ENCODE measurements around the gene ANKRD60.

ANKRD60 gene

DNA sequence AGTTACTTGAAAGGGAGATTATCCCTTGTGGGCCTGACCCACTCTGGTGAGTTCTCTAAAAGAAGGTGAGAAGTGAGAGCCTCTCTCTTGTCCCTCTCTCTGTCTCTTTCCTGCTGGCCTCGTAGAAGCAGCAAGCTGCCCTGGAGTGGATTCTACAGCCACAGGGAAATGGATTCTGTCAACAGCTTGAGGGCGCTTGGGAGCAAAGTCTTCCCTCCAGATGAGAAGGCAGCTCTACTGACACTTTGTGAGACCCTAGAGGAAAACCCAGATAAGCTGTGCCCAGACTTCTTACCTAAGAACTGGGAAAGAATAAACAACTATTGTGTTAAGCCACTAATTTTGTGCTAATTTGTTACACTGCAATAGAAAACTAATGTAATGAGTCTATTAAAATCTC lies 39.9 kb downstream of the ANKRD60 start:
- DNase-seq: no peak

DNA sequence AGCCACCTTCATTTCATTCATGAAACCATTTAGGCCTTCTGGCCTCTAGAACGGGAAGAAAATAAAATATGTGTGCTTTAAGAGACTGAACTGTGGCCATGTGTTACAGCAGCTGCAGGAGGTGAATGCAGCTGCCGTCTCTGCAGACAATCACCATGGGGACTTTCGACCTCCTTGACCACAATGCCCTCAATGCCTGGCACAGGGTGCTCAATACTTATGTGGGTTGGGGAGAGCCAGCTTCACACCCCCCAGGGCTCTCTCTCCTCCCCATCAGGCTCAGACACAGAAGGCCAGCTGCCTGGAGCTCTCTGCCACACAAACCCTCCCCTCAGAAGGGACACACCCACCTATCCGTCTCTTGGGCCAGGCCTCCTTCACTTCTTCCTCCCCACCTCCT lies 43.5 kb downstream of the ANKRD60 start:
- no peak for DNase-seq

DNA sequence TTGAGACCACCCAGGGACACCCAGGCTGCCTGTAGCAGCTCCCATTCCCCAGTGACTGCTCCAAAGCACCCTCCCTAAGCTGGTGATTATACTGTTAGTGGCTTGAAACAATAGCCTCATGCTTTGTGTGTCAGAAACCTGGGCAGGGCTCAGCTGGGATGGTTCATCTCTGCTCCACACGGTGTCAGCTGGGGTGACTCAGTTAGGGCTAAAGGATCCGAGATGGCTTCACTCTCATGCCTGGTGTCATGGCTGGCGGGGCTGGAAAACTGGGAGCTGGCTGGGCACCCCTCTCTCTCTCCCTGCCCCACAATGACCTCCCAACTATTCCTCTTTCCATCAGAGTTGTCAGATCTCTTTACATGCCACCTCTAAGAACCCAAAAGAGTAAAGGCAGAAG lies 44.4 kb downstream of the ANKRD60 start:
- no peak for DNase-seq

DNA sequence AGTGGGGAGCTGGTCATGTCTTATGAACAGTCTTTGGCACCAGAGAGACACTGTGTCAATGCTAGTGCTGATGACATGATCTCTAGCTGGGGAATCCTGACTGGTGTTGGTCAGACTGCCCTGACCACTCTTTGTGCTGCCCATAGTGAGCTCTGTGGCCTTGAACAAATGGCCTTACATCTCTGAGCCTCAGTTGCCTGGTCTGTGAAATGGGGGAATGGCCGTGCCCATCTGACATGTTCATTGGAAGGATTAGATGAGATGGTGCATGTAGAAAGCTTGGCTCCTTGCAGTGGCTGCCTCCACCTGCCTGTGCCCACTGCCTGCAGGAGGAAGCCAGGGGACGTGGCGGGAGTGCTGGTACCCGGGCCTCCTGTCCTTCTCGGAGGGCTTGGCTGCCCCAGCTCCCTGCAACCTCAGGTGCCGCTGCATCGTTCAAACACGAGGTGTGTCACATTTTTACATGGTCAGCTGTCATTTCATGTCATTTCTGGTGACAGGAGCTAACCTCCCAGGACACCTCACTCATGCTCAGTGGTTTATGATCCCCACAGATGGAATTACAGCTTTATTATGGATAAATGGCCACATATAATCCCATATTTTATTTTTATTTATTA lies 45.8 kb downstream of the ANKRD60 start:
- no peak for DNase-seq

DNA sequence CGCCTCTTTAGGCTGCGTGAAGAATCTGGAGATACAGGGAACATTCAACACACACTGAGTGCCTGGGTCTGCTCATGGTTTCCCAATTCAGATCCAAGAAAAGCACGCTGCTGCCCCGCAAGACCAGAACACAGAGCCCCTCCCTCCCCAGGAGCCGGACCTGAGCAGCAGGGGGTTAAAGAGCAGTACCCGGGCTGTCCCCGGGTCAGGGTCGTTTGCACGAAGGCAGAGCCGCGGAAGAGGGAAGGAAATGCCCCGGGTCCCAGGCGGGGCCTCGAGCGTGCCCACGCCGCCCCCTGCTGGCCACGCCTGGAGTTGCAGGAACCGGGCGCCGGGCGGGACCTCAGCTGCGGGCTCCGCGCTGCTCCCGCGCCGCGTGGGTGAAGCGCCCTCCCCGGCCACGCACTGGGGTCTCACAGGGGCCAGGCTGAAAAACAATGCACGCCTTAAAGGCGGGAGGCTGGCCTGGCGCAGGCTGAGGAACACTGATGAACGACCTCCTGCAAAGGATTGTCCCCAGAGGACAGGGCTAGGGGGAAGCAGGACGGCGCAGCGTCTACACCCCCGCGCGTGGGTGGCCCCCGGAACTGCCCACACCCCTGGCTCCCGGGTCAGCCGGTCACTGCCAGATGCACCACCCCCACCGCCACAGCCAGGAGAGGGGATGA lies 48.9 kb downstream of the ANKRD60 start:
- DNase-seq: peak; percentile 62

DNA sequence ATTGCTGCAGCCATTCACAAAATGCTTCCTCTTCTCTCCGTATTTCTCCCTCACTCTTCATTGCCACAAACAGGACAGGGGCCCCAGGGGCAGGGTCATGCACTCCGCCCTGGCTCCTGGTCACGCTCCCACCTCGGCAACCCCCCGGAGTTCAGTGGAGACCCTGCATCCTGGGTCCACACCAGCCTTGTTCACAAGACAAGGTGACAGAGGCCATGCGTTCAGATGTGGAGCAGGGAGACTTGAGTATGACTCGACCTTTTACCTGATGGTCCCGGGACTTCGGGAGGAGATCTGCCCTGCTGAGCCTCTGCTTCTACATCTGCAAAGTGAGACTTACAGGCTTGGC lies 49.4 kb downstream of the ANKRD60 start:
- no peak for DNase-seq

DNA sequence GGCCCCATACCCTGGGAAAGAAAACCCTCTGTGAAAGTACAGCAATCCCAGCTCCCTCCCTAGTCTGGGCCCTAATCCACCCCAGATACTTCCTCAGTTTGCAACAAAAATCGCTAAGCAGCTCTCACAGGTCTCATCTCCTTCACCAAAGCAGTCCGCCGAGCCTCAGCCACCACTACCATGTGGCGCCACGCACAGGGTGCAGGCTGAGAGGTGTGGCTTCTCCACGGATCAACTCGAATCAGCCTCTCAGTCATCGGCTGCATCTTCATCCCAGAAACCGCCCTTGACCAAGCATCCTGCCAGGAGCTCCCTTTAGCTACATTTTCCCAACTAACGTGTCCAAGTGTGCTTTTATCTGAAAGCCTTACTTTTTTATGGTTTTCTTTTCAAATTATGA lies 50.7 kb downstream of the ANKRD60 start:
- DNase-seq: no peak

DNA sequence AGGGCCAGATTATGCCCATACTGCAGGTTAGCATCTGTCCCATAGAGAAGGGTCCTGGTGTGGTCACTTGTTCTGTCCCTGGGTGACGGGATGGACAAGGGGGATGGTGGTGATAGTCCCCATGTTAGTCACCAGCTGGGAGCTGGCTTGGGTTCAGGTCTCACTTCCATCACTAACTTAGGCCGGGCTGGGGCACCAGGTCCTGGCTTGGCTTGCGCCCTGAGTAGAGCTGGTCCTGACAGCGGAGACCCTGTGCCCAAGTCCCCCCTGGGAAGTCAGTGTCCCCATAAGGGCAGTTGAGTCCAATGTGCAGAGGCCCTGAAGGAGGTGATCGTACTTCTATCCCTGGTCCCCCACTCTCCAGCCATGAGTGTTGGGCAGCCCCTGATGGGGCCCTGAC lies 52.6 kb downstream of the ANKRD60 start:
- no peak for DNase-seq

DNA sequence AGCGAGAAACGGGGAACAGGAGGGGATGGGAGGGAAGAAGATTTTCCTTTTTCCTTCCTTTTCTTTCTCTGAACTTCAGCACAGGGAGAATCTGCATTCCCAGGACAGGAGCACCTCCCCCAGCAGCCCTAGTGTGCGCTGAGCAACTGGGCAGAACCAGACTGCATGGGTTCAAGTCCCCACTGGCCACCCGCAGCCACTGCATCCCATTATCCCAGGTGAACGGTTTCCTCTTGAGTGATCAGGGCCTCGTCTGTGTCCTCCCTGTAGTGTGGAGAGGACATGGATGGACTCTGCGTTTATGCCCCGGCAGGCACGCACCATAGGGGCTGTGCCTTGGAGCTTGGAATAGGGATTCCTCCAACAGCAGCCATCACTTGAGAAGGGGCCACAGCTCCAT lies 53.0 kb downstream of the ANKRD60 start:
- DNase-seq: no peak

DNA sequence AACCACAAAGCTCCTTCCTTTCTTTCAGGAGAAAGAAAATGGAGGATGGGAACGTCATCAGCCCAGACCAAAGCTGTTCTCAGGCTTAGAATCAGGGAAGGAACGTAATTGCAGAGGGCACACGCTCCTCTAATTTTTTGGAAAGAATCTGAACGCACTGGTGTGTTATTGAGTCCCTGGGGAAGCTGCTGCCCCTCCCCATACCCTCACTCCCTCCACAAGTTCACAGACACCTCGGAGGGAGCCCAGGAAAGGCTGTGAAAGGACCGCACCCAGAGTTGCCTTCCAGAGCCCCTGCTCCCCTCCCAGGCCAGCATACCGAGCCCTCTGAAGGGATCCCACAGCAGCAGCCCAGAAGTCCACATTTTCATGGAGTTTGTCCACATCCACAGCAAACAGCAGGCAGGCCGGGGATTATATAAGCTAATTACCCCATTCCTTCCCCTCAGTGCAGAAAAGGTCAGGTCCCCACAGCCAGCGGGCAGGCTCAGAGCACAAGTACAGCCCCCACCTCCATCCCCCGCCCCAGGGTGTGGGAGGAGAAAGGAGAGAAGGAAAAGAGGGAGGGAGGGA lies 53.7 kb downstream of the ANKRD60 start:
- no peak for DNase-seq

DNA sequence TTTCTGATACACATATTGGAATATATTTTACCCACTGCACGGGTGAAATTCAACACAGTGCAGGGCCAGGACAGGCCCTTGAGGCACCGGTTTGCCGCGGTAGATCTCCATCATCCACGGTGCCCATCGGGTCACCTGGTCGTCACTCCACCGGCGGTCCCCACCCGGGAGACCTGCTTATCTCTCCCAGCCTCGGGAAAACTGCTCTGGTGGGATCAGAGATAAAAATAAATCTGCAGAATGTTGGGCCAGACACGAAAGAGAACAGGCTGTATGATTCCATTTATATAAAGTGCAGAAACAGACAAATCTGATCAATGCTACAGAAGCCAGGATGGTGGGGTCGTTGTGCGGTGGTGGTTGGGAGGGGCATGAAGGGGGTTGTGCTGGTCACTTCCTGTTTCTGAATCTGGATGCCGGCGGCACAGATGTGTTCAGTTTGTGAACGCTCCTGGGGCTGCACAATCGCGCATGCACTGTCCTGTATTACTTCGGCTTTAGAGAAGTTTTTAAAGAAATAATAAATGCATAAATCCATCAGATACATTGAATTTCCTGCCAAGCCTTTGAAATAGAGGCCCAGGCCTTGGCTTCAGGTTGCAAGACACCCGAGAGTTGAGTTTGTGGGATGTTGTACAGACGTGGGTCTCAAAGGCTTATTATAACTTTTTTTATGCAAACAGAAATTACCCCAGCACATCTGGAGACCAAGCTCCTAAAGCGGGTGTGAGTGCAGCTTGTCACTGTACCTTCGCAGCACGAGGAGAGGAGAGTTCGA lies 54.3 kb downstream of the ANKRD60 start:
- DNase-seq: no peak

DNA sequence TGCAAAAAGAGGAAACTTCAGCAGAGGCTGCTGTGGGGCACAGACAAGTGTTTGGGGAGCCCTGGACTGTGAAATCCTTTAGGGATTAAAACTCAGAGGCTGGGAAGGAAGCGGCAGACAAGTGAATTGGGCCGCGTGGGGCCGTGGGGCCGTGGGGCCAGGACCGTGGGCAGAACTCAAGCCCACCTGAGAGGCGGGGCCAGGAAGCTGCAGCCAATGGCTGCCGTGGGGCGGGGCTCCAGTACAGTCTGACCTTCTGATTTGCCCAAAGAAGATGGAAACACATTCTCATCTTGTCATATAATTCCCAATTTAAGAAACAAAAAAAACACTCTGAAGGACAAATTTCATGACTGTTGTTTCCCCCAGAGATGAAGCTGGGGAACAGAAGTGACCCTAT lies 55.4 kb downstream of the ANKRD60 start:
- no peak for DNase-seq

DNA sequence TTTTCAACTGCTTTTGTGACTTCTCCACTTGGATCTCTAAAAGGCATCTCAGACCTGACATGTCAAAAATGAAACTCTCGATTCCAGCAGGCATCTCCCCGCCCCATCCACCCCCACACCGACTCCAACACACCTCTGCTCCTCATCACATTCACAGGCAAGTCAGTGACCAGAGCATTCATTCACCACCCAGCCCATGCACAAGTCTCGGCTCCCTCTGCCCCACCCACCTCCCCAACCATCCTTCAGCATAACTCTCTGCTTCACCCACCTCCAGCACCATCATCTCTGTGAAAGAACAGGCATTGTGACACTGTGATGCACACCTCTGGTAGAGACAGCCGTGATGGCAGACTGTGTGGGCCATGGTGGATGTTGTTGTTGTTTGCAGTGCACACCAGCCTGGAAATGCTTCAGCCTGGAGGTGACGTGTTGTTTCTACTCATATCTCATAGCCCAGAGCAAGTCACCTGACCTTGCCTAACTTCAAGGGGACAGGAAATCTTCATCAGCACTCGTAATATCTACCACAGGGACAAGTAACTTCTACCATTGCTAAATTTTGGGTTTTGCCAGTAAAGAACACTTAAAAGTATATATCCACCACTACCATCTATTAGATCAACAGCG lies 56.5 kb downstream of the ANKRD60 start:
- no peak for DNase-seq

DNA sequence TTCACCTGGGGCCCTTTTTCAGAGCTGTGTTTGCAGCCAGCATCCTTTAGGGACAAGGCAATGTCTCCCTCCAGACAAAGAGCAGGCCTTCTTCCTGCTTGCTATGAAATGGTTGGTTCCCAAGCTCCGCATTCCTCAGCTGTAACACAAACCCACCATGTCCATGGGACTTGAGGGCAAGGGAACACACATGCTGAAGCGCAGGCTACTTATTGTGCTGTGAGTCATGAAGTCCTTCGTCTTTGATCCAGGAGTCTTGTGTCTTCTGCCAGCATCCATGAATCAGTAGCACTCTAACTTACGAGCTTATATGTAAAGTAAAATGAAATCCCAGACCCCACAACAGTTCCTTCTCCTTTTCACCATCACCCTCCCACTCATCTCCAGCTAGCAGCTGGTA lies 59.0 kb downstream of the ANKRD60 start:
- DNase-seq: no peak

DNA sequence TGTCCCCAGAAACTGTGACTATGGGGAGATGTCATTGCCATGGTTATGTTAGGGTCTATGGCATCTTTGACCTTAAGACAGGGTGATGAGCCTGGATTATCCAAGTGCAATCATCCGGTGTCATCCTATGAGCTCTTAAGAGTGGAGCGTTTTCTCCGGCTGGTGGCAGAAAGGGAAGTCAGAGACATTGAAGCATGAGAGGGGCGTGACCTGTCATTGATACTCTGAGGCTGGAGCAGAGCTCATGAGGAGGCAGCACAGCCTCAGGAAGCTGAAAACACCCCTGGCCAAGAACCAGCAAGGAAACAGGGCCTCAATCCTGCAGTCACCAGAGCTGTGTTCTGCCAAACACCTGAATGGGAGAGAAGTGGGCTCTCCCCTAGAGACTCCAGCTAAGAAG lies 59.6 kb downstream of the ANKRD60 start:
- DNase-seq: no peak

DNA sequence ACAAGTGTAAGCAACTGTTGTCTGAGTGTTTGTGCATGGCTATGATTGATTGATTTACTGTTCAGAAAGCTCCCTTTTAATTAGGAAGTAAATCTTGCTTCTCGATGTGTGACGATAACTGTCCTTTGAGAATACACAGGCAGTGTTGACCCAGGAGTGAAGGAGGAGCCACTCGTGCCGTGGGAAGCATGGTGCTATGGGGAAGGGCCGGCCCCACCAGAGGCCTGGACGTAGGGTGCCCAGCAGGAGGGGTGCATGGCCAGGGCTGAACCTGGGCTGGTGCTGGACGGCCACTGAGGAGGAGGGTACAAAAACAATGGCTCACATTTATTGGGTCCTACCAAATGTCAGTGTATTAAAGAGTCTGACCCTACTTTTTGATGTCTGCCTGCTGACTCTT lies 60.7 kb downstream of the ANKRD60 start:
- DNase-seq: no peak

Measured in NCI-H146 (cell line).